HepG2 (cell line): Measurements from ENCODE around the gene YIPF3. TPM values are rescaled to one million over a fixed set of nuclear protein-coding genes. Genes with fewer than 3 reads are reported as not detected.

Experiments used
- CHD2 ChIP-seq: IDR thresholded peaks from 2 replicates; pipeline ENCODE4 v1.6.1; 2011; ENCODE audit warnings: low read depth, low read length, improper control_type of control experiment
- EP300 ChIP-seq, 3 experiments: sonication (generic) in 1 of 3; formaldehyde crosslinking in 1 of 3; IDR thresholded peaks; 2 replicates each; pipeline versions ENCODE4 v1.5.1 to v1.6.1; 2011 to 2020; ENCODE audit warnings: low read depth in 2 of 3, low read length in 2 of 3, borderline replicate concordance in 1 of 3, improper control_type of control experiment in 1 of 3, mild to moderate bottlenecking in 1 of 3, missing genetic modification reagents in 1 of 3, moderate library complexity in 1 of 3
- MIER2 ChIP-seq: IDR thresholded peaks from 2 replicates; pipeline ENCODE4 v1.6.1; 2016; ENCODE audit warnings: missing biosample characterization, missing genetic modification reagents
- TRIM24 ChIP-seq: sonication (generic); formaldehyde crosslinking; IDR thresholded peaks from 2 replicates; pipeline ENCODE4 v1.8.0; 2022; ENCODE audit warnings: mild to moderate bottlenecking, missing genetic modification reagents
- ZFP90 ChIP-seq: sonication (generic); formaldehyde crosslinking; IDR thresholded peaks from 2 replicates; pipeline ENCODE4 v1.8.0; 2022; ENCODE audit warnings: missing genetic modification reagents, mild to moderate bottlenecking, inconsistent platforms, borderline replicate concordance
- ZNF598 ChIP-seq: sonication (generic); formaldehyde crosslinking; IDR thresholded peaks from 2 replicates; pipeline ENCODE4 v1.5.1; 2020; ENCODE audit warnings: mild to moderate bottlenecking, missing genetic modification reagents, borderline replicate concordance
- polyA plus RNA-seq, 8 experiments: library from polyadenylated mRNA; depleted of rRNA in 3 of 8; stranded (reverse) in 7 of 8; unstranded in 1 of 8; fragments of >200 nt; fragmentation: Illumina TruSeq in 4 of 8; extraction: Trizol in 4 of 8; gene quantifications; 2 replicates each; pipeline versions ENCODE4 v1.2.1 to v1.2.3, GENCODE V29; 2011 to 2016; ENCODE audit warnings: low read depth in 4 of 8, missing spikeins in 1 of 8, mixed read lengths in 1 of 8; ENCODE audit not compliant: insufficient read depth in 1 of 8
- total RNA-seq, 5 experiments: library from RNA; depleted of rRNA; stranded (reverse); fragments of >200 nt; fragmentation: Illumina TruSeq; extraction: Trizol; gene quantifications; 2 replicates each; pipeline ENCODE4 v1.2.3, GENCODE V29; 2016; ENCODE audit warnings: low read depth in 1 of 5
- TF ChIP-seq, protein P1 (sequence below): IDR thresholded peaks from 2 replicates; pipeline ENCODE4 v1.6.1; 2016
- TF ChIP-seq, protein P2 (sequence below): sonication (generic); formaldehyde crosslinking; IDR thresholded peaks from 2 replicates; pipeline ENCODE4 v1.4.0; 2020; ENCODE audit warnings: missing genetic modification reagents, mild to moderate bottlenecking, borderline replicate concordance
- TF ChIP-seq, protein P3 (sequence below): sonication (generic); formaldehyde crosslinking; conservative IDR thresholded peaks from 2 replicates; pipeline ENCODE4 v1.8.0; 2022; ENCODE audit warnings: mild to moderate bottlenecking, moderate library complexity, missing genetic modification reagents
- TF ChIP-seq, protein P4 (sequence below): sonication (generic); formaldehyde crosslinking; IDR thresholded peaks from 2 replicates; pipeline ENCODE4 v1.4.0; 2020; ENCODE audit warnings: mild to moderate bottlenecking, missing genetic modification reagents
- TF ChIP-seq, protein P5 (sequence below): sonication (generic); formaldehyde crosslinking; conservative IDR thresholded peaks from 2 replicates; pipeline ENCODE4 v1.4.0; 2020; ENCODE audit warnings: missing genetic modification reagents

The YIPF3 gene
- total and polyA plus RNA-seq, 2 of the 13 experiments (the other 11 are each of a cell fraction or from before 2014, with no cell fraction given), result 107 to 206 TPM

DNA sequence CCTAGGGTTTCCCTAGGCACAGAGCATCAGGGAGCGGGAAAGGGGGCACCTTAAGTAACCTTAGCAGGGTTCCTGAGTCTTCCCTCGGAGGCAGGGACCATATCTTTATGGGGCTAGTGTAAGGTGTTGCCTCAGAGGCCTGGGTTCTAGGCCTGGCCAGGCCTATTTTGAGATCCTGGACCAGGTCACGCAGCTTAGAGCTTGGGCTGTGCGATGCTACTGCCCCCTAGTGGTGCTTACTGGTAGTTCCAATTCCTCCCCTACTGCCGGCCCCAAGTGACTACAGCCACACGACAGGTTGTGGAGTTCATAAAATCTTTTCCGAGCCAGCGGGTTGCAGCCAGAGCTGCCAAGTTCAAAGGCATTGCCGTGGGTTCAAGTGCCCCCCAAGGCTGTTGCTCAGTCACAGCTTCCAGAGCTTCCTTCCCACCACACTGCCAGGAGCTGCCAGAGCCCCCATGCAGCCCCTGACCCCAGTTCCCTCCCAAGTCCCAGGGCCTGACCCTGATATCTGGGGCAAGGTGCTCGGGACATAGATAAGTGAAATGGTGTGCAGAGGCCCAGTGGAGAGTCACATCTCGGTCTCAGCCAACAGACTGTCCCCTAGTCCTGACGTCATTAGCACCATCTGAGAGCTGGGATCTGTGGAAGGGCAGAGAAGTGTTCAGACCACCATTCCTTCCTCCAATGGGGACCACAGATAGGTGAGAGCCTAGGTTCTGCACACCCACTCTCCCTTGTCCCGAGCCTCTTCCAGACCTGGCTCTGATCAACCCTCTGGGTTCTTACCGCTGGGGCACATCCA lies 9.9 kb downstream of the YIPF3 start (continued):
- TF ChIP-seq, protein P1, sequence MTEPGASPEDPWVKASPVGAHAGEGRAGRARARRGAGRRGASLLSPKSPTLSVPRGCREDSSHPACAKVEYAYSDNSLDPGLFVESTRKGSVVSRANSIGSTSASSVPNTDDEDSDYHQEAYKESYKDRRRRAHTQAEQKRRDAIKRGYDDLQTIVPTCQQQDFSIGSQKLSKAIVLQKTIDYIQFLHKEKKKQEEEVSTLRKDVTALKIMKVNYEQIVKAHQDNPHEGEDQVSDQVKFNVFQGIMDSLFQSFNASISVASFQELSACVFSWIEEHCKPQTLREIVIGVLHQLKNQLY (CRISPR knock-in tag), result 0 out of 2 replicates have a peak, but pooled peaks have one; percentile 31
- TF ChIP-seq CHD2, result no peak
- TF ChIP-seq EP300 (IDR thresholded peaks at IDR 0.05; ENCODE audit: low read depth in 2 of 2, low read length in 2 of 2), result no peak
- TF ChIP-seq EP300 (CRISPR knock-in tag; IDR thresholded peaks at IDR 0.05; ENCODE audit: borderline replicate concordance), result no peak
- TF ChIP-seq, protein P2, sequence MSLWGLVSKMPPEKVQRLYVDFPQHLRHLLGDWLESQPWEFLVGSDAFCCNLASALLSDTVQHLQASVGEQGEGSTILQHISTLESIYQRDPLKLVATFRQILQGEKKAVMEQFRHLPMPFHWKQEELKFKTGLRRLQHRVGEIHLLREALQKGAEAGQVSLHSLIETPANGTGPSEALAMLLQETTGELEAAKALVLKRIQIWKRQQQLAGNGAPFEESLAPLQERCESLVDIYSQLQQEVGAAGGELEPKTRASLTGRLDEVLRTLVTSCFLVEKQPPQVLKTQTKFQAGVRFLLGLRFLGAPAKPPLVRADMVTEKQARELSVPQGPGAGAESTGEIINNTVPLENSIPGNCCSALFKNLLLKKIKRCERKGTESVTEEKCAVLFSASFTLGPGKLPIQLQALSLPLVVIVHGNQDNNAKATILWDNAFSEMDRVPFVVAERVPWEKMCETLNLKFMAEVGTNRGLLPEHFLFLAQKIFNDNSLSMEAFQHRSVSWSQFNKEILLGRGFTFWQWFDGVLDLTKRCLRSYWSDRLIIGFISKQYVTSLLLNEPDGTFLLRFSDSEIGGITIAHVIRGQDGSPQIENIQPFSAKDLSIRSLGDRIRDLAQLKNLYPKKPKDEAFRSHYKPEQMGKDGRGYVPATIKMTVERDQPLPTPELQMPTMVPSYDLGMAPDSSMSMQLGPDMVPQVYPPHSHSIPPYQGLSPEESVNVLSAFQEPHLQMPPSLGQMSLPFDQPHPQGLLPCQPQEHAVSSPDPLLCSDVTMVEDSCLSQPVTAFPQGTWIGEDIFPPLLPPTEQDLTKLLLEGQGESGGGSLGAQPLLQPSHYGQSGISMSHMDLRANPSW (CRISPR knock-in tag), result 0 out of 2 replicates have a peak, but pooled peaks have one; percentile 53
- TF ChIP-seq ZFP90 (CRISPR knock-in tag), result no peak
- TF ChIP-seq, protein P3, sequence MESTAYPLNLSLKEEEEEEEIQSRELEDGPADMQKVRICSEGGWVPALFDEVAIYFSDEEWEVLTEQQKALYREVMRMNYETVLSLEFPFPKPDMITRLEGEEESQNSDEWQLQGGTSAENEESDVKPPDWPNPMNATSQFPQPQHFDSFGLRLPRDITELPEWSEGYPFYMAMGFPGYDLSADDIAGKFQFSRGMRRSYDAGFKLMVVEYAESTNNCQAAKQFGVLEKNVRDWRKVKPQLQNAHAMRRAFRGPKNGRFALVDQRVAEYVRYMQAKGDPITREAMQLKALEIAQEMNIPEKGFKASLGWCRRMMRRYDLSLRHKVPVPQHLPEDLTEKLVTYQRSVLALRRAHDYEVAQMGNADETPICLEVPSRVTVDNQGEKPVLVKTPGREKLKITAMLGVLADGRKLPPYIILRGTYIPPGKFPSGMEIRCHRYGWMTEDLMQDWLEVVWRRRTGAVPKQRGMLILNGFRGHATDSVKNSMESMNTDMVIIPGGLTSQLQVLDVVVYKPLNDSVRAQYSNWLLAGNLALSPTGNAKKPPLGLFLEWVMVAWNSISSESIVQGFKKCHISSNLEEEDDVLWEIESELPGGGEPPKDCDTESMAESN, result peak; percentile 78
- TF ChIP-seq TRIM24 (CRISPR knock-in tag), result no peak
- TF ChIP-seq, protein P4, sequence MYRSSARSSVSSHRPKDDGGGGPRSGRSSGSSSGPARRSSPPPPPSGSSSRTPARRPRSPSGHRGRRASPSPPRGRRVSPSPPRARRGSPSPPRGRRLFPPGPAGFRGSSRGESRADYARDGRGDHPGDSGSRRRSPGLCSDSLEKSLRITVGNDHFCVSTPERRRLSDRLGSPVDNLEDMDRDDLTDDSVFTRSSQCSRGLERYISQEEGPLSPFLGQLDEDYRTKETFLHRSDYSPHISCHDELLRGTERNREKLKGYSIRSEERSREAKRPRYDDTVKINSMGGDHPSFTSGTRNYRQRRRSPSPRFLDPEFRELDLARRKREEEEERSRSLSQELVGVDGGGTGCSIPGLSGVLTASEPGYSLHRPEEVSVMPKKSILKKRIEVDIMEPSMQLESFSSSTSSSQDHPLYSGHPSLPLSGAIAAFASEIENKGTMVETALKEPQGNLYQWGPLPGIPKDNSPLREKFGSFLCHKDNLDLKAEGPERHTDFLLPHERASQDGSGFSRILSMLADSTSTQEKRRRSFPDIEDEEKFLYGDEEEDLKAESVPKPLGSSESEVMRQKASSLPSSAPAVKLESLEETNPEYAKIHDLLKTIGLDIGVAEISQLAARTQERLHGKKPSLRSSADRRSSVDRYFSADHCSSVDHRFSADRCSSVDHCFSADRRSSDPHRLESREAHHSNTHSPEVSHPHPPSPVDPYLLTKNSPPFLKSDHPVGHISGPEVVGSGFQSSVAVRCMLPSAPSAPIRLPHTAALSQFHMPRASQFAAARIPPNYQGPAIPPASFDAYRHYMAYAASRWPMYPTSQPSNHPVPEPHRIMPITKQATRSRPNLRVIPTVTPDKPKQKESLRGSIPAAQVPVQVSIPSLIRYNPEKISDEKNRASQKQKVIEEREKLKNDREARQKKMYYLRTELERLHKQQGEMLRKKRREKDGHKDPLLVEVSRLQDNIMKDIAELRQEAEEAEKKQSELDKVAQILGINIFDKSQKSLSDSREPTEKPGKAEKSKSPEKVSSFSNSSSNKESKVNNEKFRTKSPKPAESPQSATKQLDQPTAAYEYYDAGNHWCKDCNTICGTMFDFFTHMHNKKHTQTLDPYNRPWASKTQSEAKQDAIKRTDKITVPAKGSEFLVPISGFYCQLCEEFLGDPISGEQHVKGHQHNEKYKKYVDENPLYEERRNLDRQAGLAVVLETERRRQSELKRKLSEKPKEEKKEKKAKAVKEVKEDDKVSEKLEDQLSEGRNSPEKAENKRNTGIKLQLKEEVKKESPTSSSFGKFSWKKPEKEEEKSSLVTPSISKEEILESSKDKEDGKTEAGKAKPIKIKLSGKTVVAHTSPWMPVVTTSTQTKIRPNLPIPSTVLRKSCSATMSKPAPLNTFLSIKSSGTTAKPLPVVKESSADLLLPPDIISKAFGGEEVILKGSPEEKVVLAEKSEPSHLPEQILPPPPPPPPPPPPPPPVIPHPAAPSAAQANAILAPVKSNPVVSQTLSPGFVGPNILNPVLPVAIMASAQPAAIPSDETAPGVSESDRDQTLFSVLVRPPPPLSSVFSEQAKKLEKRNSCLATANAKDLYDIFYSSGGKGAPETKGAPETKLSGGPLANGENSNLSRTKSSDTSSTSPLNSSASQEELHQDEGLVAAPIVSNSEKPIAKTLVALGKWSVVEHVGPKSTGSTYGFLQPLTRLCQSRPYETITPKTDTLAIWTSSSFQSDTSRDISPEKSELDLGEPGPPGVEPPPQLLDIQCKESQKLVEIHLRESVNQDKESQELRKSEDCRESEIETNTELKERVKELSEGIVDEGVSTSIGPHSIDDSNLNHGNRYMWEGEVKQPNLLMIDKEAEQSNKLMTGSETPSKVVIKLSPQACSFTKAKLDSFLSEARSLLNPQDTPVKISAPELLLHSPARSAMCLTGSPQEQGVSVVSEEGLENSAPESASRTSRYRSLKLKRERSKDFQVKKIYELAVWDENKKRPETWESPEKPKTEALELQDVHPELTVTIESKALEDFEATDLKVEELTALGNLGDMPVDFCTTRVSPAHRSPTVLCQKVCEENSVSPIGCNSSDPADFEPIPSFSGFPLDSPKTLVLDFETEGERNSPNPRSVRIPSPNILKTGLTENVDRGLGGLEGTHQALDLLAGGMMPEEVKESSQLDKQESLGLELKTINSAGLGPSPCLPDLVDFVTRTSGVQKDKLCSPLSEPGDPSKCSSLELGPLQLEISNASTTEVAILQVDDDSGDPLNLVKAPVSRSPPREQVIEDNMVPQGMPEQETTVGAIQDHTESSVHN (CRISPR knock-in tag), result 0 out of 2 replicates have a peak, but pooled peaks have one; percentile 53
- no peak for TF ChIP-seq MIER2 (CRISPR knock-in tag)
- TF ChIP-seq ZNF598 (CRISPR knock-in tag), result 0 out of 2 replicates have a peak, but pooled peaks have one; percentile 21
- TF ChIP-seq, protein P5, sequence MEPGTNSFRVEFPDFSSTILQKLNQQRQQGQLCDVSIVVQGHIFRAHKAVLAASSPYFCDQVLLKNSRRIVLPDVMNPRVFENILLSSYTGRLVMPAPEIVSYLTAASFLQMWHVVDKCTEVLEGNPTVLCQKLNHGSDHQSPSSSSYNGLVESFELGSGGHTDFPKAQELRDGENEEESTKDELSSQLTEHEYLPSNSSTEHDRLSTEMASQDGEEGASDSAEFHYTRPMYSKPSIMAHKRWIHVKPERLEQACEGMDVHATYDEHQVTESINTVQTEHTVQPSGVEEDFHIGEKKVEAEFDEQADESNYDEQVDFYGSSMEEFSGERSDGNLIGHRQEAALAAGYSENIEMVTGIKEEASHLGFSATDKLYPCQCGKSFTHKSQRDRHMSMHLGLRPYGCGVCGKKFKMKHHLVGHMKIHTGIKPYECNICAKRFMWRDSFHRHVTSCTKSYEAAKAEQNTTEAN (CRISPR knock-in tag), result no peak
